CD4-positive, alpha-beta memory T cell (primary cell): ENCODE measurements around the gene EXD2. TPM values are rescaled to one million over a fixed set of nuclear protein-coding genes. Genes with fewer than 3 reads are reported as not detected.

ENCODE experiments used
- CTCF ChIA-PET: fragments of 350-600 bp; sonication (Branson Sonifier 250); formaldehyde crosslinking; loops from one replicate; lab custom pipeline; 2021; ENCODE audit warnings: inconsistent platforms; ENCODE audit not compliant: partially characterized antibody; lab: Charles Lee
- POLR2A ChIA-PET: fragments of 350-600 bp; sonication (Branson Sonifier 250); formaldehyde crosslinking; loops from one replicate; lab custom pipeline; 2021; ENCODE audit not compliant: partially characterized antibody; lab: Charles Lee
- DNase-seq, 5 donors: peaks; one replicate each; pipeline versions ENCODE4 v3.0.0 to v3.0.0-alpha.2; 2020 to 2022; ENCODE audit warnings: mixed read lengths in 1 of 5
- H3K27ac ChIP-seq: one replicate; pipeline ENCODE4 v1.7.0; 2013; ENCODE audit warnings: low read depth, low read length
- H3K27me3 ChIP-seq: 2 replicates; pipeline ENCODE4 v1.7.0; 2013; ENCODE audit warnings: mild to moderate bottlenecking, low read length, moderate library complexity; ENCODE audit not compliant: insufficient read depth
- H3K36me3 ChIP-seq: 2 replicates; pipeline ENCODE4 v1.7.0; 2013; ENCODE audit warnings: mild to moderate bottlenecking, low read length, moderate library complexity; ENCODE audit not compliant: insufficient read depth
- H3K4me1 ChIP-seq: 2 replicates; pipeline ENCODE4 v1.7.0; 2013; ENCODE audit warnings: mild to moderate bottlenecking, low read length, moderate library complexity; ENCODE audit not compliant: insufficient read depth
- H3K4me3 ChIP-seq, 2 donors: one replicate each; pipeline ENCODE4 v1.7.0; 2013; ENCODE audit warnings: low read length in 2 of 2, mild to moderate bottlenecking in 1 of 2
- H3K9me3 ChIP-seq, 2 donors: one replicate each; pipeline ENCODE4 v1.7.0; 2013; ENCODE audit warnings: low read length in 2 of 2, control low read depth in 1 of 2; ENCODE audit not compliant: control insufficient read depth in 1 of 2
- H3K27ac Mint-ChIP-seq, 7 donors: one replicate each; pipeline ENCODE4 v1.8.0; 2020 to 2021; ENCODE audit warnings: mixed read lengths in 7 of 7, mild to moderate bottlenecking in 6 of 7, inconsistent platforms in 3 of 7, moderate library complexity in 3 of 7
- H3K27me3 Mint-ChIP-seq, 2 donors: one replicate each; pipeline ENCODE4 v1.8.0; 2020 to 2021; ENCODE audit warnings: mixed read lengths in 2 of 2
- H3K36me3 Mint-ChIP-seq, 2 donors: one replicate each; pipeline ENCODE4 v1.8.0; 2020 to 2021; ENCODE audit warnings: mixed read lengths in 2 of 2, inconsistent platforms in 1 of 2, mild to moderate bottlenecking in 1 of 2
- H3K4me1 Mint-ChIP-seq, 4 donors: one replicate each; pipeline ENCODE4 v1.8.0; 2020 to 2021; ENCODE audit warnings: mixed read lengths in 4 of 4, mild to moderate bottlenecking in 1 of 4
- H3K4me3 Mint-ChIP-seq, 8 donors: one replicate each; pipeline ENCODE4 v1.8.0; 2020 to 2021; ENCODE audit warnings: mixed read lengths in 8 of 8, mild to moderate bottlenecking in 7 of 8, moderate library complexity in 6 of 8, inconsistent platforms in 3 of 8
- H3K9me3 Mint-ChIP-seq, 8 donors: one replicate each; pipeline ENCODE4 v1.8.0; 2020 to 2021; ENCODE audit warnings: mixed read lengths in 8 of 8, mild to moderate bottlenecking in 5 of 8, inconsistent platforms in 3 of 8, moderate library complexity in 1 of 8
- intact Hi-C: fragments of 100-400 bp; cut with micrococcal nuclease; formaldehyde crosslinking; loops from one replicate; pipeline ENCODE4 v1.15.1; 2023
- polyA plus RNA-seq, 2 donors: library from polyadenylated mRNA; unstranded; fragments of 300-500 nt; fragmentation: Illumina TruSeq; gene quantifications; one replicate each; pipeline ENCODE4 v1.2.3, GENCODE V29; 2021
- total RNA-seq, 2 experiments: library from RNA; stranded (reverse); gene quantifications; one replicate each; pipeline ENCODE4 v1.2.3, GENCODE V29; 2021

Gene EXD2, protein sequence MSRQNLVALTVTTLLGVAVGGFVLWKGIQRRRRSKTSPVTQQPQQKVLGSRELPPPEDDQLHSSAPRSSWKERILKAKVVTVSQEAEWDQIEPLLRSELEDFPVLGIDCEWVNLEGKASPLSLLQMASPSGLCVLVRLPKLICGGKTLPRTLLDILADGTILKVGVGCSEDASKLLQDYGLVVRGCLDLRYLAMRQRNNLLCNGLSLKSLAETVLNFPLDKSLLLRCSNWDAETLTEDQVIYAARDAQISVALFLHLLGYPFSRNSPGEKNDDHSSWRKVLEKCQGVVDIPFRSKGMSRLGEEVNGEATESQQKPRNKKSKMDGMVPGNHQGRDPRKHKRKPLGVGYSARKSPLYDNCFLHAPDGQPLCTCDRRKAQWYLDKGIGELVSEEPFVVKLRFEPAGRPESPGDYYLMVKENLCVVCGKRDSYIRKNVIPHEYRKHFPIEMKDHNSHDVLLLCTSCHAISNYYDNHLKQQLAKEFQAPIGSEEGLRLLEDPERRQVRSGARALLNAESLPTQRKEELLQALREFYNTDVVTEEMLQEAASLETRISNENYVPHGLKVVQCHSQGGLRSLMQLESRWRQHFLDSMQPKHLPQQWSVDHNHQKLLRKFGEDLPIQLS
- total RNA-seq (10 to 100 TPM; 14.3 to 15.7 TPM), polyA plus RNA-seq (1 to 10 TPM; 4.6 to 8.9 TPM)

DNA sequence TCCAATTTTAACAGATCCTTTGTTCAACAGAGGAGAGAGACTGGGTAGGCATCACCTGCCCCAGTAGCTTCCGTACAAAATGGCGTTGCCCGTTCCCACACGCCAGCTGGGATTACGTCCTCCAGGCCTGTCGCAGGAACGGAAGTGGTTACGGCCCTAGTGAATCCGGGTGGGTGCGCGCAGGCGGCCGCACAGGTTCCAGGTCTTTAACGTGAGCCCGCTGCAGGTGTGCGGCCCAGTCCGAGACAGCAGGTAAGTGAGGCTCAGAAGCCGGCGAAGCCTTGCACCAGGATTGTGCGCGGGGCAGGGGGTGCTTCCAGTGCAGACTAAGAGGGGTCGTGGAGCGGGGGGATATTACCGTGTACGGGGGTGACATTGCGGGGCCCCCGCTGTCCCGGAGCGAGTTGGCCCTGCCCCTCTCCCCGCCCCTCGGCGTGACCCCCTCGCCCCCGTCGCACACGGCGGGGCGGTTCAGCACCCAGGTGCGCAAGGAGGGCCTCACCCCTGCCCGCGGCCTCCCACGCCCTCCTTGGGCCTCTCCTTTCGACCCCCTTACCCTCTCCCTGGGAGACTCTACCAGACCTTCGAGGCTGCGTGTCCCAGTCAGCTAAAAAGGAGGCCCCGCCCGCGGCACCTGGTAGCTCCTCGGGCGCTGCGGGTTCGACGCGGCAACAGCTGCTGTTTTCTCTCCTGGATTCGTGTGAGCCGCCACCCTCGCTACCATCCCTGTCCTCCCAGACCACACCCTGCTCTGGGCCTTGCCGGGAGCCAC, at the start of gene EXD2:
TSS of gene EXD2 (plus strand) at position 159 of the 772 bp plus-strand sequence. CDS start 17,973 bp downstream, outside the sequence.
- H3K27me3 Mint-ChIP-seq, result no peaks in the 10 kb centered on the region
- POLR2A ChIA-PET, result interaction anchor here (1.2 to 3.7 kb wide), 6 partner anchors 35 to 575 kb away, joined by 3 to 78 read pairs (median 5); partner anchors contain the start of genes DCAF5, ERH, SLC39A9 and SRSF5
- H3K9me3 ChIP-seq, result no peaks in the 10 kb centered on the region
- peaks cover 15 to 26% (median 23%) of the 10 kb centered on the region in 4 donors for H3K4me1 Mint-ChIP-seq
- peak; percentile 48 to 74 (median 65) for DNase-seq
- H3K27ac Mint-ChIP-seq, result peak within 1 kb of the TSS; percentile 82 to 94 (median 92)
- peaks cover 0 to 5% of the 10 kb centered on the region in 2 donors for H3K36me3 Mint-ChIP-seq
- peak within 1 kb of the TSS; percentile 50 for H3K27ac ChIP-seq
- H3K4me3 ChIP-seq, result peak within 1 kb of the TSS; percentile 55 to 84
- no peaks in the 10 kb centered on the region for H3K36me3 ChIP-seq
- H3K9me3 Mint-ChIP-seq, result no peaks in the 10 kb centered on the region
- no peaks in the 10 kb centered on the region for H3K27me3 ChIP-seq
- intact Hi-C loops, result loop anchor here (1.0 to 5.0 kb wide), 3 partner anchors 38 to 206 kb away; partner anchors contain the start of genes DCAF5, ERH and SLC39A9
- peak within 1 kb of the TSS; percentile 91 to 97 (median 94) for H3K4me3 Mint-ChIP-seq
- CTCF ChIA-PET, result interaction anchor here (0.9 to 3.3 kb wide), 6 partner anchors 9 to 280 kb away, joined by 3 to 19 read pairs (median 4); no protein-coding TSS in a partner anchor
- peaks cover 10% of the 10 kb centered on the region for H3K4me1 ChIP-seq

DNA sequence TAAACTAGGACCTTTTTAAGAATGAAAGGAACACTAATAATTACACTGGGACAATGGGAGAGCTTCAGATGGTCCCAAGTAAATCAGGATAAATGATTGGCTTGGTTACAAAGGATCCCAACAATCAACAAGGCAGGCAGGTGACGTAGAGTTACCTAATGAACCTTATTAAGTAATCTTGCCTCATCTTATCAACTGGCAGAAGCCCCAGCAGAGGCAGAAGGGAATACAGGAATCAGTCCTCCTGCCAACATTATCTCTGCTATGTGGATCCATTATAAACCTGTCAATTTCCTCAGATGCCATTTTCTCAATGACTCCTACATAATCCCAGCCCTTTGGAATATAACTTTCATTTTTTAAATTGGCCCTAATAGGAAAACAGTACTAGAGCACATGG, 49.7 kb upstream of the EXD2 start:
- DNase-seq, result no peak

DNA sequence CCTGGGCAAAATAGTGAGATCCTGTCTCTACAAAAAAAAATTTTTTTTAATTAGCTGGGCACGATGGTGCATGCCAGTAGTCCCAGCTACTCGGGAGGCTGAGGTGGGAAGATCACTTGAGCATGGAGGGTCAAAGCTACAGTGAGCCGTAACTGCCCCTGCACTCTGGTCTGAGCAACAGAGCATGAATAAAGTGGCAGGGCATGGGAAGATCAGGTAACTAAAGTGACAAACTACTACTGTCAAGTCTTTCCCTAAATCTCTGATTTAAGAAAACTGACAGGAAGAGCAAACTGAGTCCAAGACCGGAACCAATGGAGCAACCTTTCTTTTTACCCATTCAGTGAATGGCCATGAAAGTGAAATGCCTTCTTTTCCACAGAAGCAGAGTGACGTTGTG, 49.2 kb upstream of the EXD2 start:
- Mint-ChIP-seq H3K4me1 (peaks cover 33 to 74% (median 53%) of the 10 kb centered on the region in 4 donors), H3K27me3 (no peaks in the 10 kb centered on the region), H3K9me3 (no peaks in the 10 kb centered on the region), H3K4me3 (no peak overlapping the region), H3K36me3 (peaks cover 8 to 40% of the 10 kb centered on the region in 2 donors), H3K27ac (peak overlapping the region in 1 of 7 donors; percentile 47)
- CTCF ChIA-PET, result interaction anchor here (1.0 to 3.8 kb wide), 2 partner anchors 9 to 13 kb away, joined by 4 to 24 read pairs; no protein-coding TSS in a partner anchor
- intact Hi-C loops, result no loop called here
- Histone ChIP-seq H3K27me3 (no peaks in the 10 kb centered on the region), H3K27ac (no peak overlapping the region), H3K9me3 (no peaks in the 10 kb centered on the region), H3K36me3 (no peaks in the 10 kb centered on the region), H3K4me3 (no peak overlapping the region), H3K4me1 (peaks cover 37% of the 10 kb centered on the region)
- POLR2A ChIA-PET, result no interaction called here
- DNase-seq, result no peak

More for the DNA sequence above, 49.7 kb upstream of the EXD2 start:
- Mint-ChIP-seq H3K4me3 (no peak overlapping the region), H3K36me3 (peaks cover 8 to 40% of the 10 kb centered on the region in 2 donors), H3K27ac (peak overlapping the region in 1 of 7 donors; percentile 72), H3K27me3 (no peaks in the 10 kb centered on the region), H3K4me1 (peaks cover 33 to 69% (median 50%) of the 10 kb centered on the region in 4 donors), H3K9me3 (no peaks in the 10 kb centered on the region)
- Histone ChIP-seq H3K4me1 (peaks cover 31% of the 10 kb centered on the region), H3K27ac (no peak overlapping the region), H3K27me3 (no peaks in the 10 kb centered on the region), H3K36me3 (no peaks in the 10 kb centered on the region), H3K4me3 (no peak overlapping the region), H3K9me3 (no peaks in the 10 kb centered on the region)
- intact Hi-C loops, result no loop called here
- ChIA-PET POLR2A (no interaction called here), CTCF (interaction anchor here (0.6 to 3.8 kb wide), 3 partner anchors 9 to 12 kb away, joined by 3 to 24 read pairs (median 4); no protein-coding TSS in a partner anchor)

DNA sequence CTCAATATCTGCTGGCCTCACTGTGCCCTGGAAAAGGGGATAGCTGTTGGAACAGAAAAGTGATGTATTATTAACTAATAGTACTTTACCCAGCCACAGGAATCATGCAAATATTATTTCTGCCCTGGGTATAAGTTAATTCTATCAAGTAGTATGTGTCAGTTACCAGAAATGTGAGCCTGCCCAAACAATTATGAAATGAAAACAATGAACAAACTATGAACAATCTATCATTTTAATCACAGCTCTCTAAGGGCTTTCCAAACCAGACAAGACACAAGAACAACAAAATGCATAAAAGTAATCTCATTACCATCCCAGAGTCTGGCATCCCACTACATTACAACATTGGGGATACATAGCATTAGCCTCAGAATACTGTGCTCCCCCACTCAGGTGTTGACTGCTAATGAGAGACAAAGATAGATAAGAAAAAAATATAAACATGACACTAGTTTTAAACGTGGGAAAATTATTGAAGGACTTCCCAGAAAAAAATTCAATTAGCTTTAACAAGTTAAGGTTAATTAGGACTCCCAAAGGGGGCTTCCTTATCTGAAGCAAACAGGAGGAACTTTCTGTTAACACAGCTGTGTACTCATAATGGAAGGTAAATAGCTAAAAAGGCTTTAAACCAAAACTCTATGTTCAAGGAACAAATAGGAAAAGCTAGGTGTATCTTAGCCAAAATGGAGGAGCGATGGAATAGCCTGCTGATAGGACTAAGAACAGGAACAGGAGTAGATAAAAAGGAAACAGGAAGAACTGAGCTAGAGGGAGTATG, 41.6 kb upstream of the EXD2 start:
- no peak overlapping the region for H3K4me3 ChIP-seq
- H3K4me3 Mint-ChIP-seq, result peak overlapping the region; percentile 54 to 97 (median 80)
- H3K9me3 Mint-ChIP-seq, result peaks cover 0 to 5% (median 0%) of the 10 kb centered on the region in 8 donors
- intact Hi-C loops, result loop anchor here (5.0 kb wide), 3 partner anchors 93 to 1907 kb away; partner anchors contain the start of genes PALS1 and SUSD6
- CTCF ChIA-PET, result interaction anchor here (1.4 to 5.6 kb wide), 4 partner anchors 17 to 47 kb away, joined by 3 to 53 read pairs (median 16); partner anchors contain the start of gene EXD2
- H3K4me1 Mint-ChIP-seq, result peaks cover 43 to 68% (median 54%) of the 10 kb centered on the region in 4 donors
- H3K27me3 ChIP-seq, result no peaks in the 10 kb centered on the region
- peaks cover 63% of the 10 kb centered on the region for H3K4me1 ChIP-seq
- no peak for DNase-seq
- H3K27ac Mint-ChIP-seq, result peak overlapping the region in 6 of 7 donors; percentile 3 to 91 (median 64)
- H3K36me3 ChIP-seq, result peaks cover 8% of the 10 kb centered on the region
- POLR2A ChIA-PET, result interaction anchor here (0.9 to 1.1 kb wide), 2 partner anchors 17 to 248 kb away, joined by 4 to 5 read pairs; partner anchors contain the start of genes ERH and SLC39A9
- peaks cover 0 to 2% of the 10 kb centered on the region in 2 donors for H3K27me3 Mint-ChIP-seq
- H3K9me3 ChIP-seq, result no peaks in the 10 kb centered on the region
- H3K36me3 Mint-ChIP-seq, result peaks cover 22 to 41% of the 10 kb centered on the region in 2 donors
- H3K27ac ChIP-seq, result no peak overlapping the region

DNA sequence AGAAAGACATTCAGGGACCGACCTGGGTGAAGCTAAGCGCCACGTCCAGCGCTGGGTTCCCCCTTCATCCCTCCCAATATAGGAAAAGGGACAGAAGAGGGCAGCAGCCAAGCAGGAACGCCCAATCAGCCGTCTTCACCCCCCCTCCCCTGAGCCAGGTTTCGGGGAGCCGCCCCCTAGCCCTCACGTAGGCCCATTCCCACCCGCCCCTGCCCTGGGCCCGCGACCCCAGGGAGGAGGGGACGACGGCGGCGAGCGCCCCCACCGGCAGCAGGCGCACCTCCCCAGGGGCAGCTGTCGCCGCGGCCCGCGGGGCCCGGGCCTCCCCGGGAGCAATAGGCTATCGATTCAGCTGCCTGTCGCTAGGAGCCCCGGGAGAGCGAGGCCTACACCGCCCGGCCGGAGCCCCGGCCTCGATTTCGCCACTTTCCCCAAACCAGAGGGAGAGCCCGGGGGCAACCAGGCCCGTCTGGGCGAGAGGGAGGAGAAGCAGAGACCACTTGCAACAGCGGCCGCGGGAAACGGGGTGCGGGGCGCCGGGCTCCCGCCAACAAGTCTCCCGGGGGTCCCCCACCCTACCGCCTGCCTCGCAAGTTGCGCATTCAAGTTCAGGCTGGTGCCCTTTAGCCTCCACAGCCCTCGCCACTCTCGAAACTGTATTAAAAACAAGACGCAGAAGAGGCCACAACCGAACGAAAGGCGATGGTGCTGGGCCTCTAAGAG, 39.7 kb upstream of the EXD2 start:
- Histone ChIP-seq H3K36me3 (peaks cover 8% of the 10 kb centered on the region), H3K4me3 (peak overlapping the region; percentile 71 to 94), H3K27ac (peak overlapping the region; percentile 75), H3K27me3 (no peaks in the 10 kb centered on the region), H3K9me3 (no peaks in the 10 kb centered on the region), H3K4me1 (peaks cover 55% of the 10 kb centered on the region)
- Mint-ChIP-seq H3K9me3 (peaks cover 0 to 5% (median 0%) of the 10 kb centered on the region in 8 donors), H3K36me3 (peaks cover 22 to 34% of the 10 kb centered on the region in 2 donors), H3K4me3 (peak overlapping the region; percentile 94 to 98 (median 96)), H3K27ac (peak overlapping the region; percentile 91 to 96 (median 94)), H3K27me3 (peaks cover 0 to 2% of the 10 kb centered on the region in 2 donors), H3K4me1 (peaks cover 33 to 61% (median 45%) of the 10 kb centered on the region in 4 donors)
- intact Hi-C loops, result loop anchor here (2.0 to 5.0 kb wide), 6 partner anchors 91 to 1909 kb away; partner anchors contain the start of genes EIF2S1, PALS1, SRSF5 and SUSD6
- ChIA-PET POLR2A (interaction anchor here (0.5 to 4.3 kb wide), 9 partner anchors 19 to 1207 kb away, joined by 3 to 78 read pairs (median 8); partner anchors contain the start of genes CCDC177, COX16, ERH and EXD2), CTCF (interaction anchor here (0.6 to 5.6 kb wide), 8 partner anchors 7 to 90 kb away, joined by 3 to 53 read pairs (median 8); partner anchors contain the start of gene EXD2)
- peak; percentile 77 to 82 (median 78) for DNase-seq
